GM11168 (cell line): Measurements from ENCODE around the gene VWA3B.
"Not testable (repeated sequence)": the region's sequence is repeated elsewhere in the genome, so short reads cannot be mapped to it uniquely, and the experiment has no call there.

ENCODE experiments used
- in situ Hi-C: fragments of 300-500 bp; cut with MboI; formaldehyde crosslinking; loops from one replicate; pipeline ENCODE4 v1.12.0; 2022; ENCODE audit warnings: low sequenced_read_pairs; ENCODE audit not compliant: unreplicated experiment

Gene VWA3B

GRCh38 chr2:98085649-98086048, 1.3 kb upstream of the VWA3B start:
- in situ Hi-C loops, result no loop called here

GRCh38 chr2:98087447-98088020, 567 bp downstream of the VWA3B start:
- in situ Hi-C loops, result no loop called here

GRCh38 chr2:98088261-98088660, 1.3 kb downstream of the VWA3B start:
- in situ Hi-C loops, result no loop called here

- in situ Hi-C loops, result no loop called here
These were observed 3.0 kb downstream of the VWA3B start for GRCh38 chr2:98089941-98090340.

GRCh38 chr2:98090951-98091350, 4.0 kb downstream of the VWA3B start:
- in situ Hi-C loops, result no loop called here

GRCh38 chr2:98091738-98092137, 4.8 kb downstream of the VWA3B start:
- in situ Hi-C loops, result no loop called here

GRCh38 chr2:98093146-98093545, 6.2 kb downstream of the VWA3B start:
- in situ Hi-C loops, result no loop called here

GRCh38 chr2:98093611-98094010, 6.6 kb downstream of the VWA3B start:
- in situ Hi-C loops, result no loop called here

GRCh38 chr2:98099939-98100743, 13.2 kb downstream of the VWA3B start:
- in situ Hi-C loops, result no loop called here

GRCh38 chr2:98102315-98102714, 15.3 kb downstream of the VWA3B start:
- in situ Hi-C loops, result not testable (repeated sequence)

GRCh38 chr2:98102878-98103277, 15.9 kb downstream of the VWA3B start:
- in situ Hi-C loops, result no loop called here

GRCh38 chr2:98108110-98108509, 21.1 kb downstream of the VWA3B start:
- in situ Hi-C loops, result no loop called here

GRCh38 chr2:98110741-98111140, 23.8 kb downstream of the VWA3B start:
- in situ Hi-C loops, result no loop called here

- in situ Hi-C loops, result no loop called here
These were observed 27.8 kb downstream of the VWA3B start for GRCh38 chr2:98114643-98115330.

- in situ Hi-C loops, result no loop called here
These were observed 31.2 kb downstream of the VWA3B start for GRCh38 chr2:98118161-98118560.

GRCh38 chr2:98118852-98119251, 31.9 kb downstream of the VWA3B start:
- in situ Hi-C loops, result no loop called here

GRCh38 chr2:98121149-98121548, 34.2 kb downstream of the VWA3B start:
- in situ Hi-C loops, result no loop called here

GRCh38 chr2:98122524-98122923, 35.6 kb downstream of the VWA3B start:
- in situ Hi-C loops, result no loop called here

- in situ Hi-C loops, result no loop called here
These were observed 36.3 kb downstream of the VWA3B start for GRCh38 chr2:98123286-98123685.

- in situ Hi-C loops, result no loop called here
These were observed 39.1 kb downstream of the VWA3B start for GRCh38 chr2:98126061-98126460.

- in situ Hi-C loops, result no loop called here
These were observed 40.4 kb downstream of the VWA3B start for GRCh38 chr2:98127229-98127989.
